A549 treated with dexamethasone at 1 μM for 4 hours (cell line): ENCODE measurements around the gene PIMREG. TPM values are rescaled to one million over a fixed set of nuclear protein-coding genes. Genes with fewer than 3 reads are reported as not detected.

Experiments used
- total RNA-seq: library from RNA; stranded (reverse); fragments of 200-300 nt; extraction: Qiagen RNA extraction; gene quantifications from 5 replicates; pipeline ENCODE4 v1.2.3, GENCODE V29; 2022

The PIMREG gene, protein sequence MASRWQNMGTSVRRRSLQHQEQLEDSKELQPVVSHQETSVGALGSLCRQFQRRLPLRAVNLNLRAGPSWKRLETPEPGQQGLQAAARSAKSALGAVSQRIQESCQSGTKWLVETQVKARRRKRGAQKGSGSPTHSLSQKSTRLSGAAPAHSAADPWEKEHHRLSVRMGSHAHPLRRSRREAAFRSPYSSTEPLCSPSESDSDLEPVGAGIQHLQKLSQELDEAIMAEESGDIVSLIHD
- 38.2 to 48.3 TPM (median 42.4 TPM) in 5 replicates for total RNA-seq

DNA sequence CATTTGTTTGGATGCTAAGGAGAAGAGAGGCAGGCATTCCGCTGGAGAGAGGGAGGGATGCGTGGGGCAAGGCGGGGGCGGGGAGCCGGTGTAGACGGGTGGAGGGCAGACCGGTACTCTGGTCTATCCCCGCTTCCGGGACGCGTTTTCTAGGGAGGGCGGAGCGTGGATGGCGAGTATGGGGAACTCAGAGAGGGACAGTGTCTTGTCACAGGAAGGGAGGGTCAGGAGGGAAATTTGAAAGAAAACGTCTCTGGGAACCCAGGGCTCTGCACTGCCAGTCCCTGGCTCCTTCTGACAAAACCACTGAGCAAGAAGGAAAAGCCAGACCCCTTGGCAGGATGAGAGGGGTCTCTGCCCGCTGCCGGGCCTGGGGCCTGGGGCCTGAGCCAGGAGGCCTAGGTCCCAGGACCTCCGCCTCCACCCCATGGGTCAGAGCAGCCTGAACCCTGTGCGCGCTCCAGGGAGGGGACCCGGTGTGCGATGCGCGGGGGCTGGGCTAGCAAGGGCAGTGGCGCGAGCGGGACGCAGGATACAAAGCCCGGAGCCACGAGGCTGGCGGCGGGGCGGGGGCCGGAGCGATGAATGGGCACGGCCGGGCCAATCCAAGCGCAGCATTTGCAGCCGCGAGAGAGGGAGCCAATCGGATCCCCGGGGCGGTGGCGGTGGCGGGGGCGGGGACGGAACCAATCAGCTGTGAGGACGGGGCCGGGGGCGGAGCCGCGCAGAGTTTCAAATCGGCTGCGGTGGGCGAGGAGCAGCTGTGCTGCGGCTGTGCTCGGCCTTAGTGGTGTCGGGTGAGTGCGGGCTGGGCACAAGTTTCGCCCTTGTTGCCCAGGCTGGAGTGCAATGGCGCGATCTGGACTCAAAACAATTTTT is at the start of gene PIMREG:
PIMREG (plus strand) TSS at position 764 of the 879 bp plus-strand sequence. CDS start 656 bp downstream, outside the sequence.

DNA sequence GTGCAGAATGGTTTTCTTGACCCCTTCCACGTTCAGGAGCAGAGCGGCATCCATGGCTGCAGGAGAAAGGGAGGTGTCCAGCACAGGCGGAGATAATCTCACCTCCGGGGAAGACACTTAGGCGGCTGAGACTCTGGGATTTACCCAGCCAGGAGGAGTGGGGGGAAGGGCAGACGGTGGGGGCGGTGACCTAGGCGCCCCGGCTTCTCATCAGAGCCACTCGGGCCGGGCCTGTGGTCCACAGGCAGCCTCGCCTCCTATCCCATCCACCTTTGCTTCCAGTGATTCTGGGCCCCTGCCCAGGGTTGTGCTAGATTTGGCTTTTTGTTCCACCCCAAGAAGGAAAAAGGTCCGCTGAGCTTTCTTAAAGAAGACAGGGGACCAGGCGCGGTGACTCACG is 9.2 kb upstream of the PIMREG start, which contains the start of gene AIPL1:
AIPL1 (minus strand) TSS at position 71 of the 400 bp plus-strand sequence; CDS start at position 54, 17 bp downstream.

Other genes with a start within 250 kb of the PIMREG start
- not detected in 5 replicates for gene AIPL1, start 9.3 kb upstream of the PIMREG start, total RNA-seq
- gene PITPNM3, start 112.1 kb downstream of the PIMREG start, total RNA-seq, result 1.5 to 3.0 TPM (median 2.3 TPM) in 5 replicates
- 18.1 to 21.5 TPM (median 19.7 TPM) in 5 replicates for gene KIAA0753, start 196.3 kb downstream of the PIMREG start, total RNA-seq
- gene TXNDC17, start 196.6 kb downstream of the PIMREG start, total RNA-seq, result 336 to 499 TPM (median 364 TPM) in 5 replicates
- gene MED31, start 207.2 kb downstream of the PIMREG start, total RNA-seq, result 19.9 to 29.6 TPM (median 25.4 TPM) in 5 replicates
- gene C17orf100, start 207.3 kb downstream of the PIMREG start, total RNA-seq, result 1.9 to 3.0 TPM (median 2.4 TPM) in 5 replicates